Stimulated activated CD4-positive, alpha-beta T cell treated with anti-CD3 and anti-CD28 coated beads, TNF-alpha, amount 100 ng/mL, for 4 hours (primary cell): ENCODE measurements around the gene TMEM132D.
"Not testable (repeated sequence)": the region's sequence is repeated elsewhere in the genome, so short reads cannot be mapped to it uniquely, and the experiment has no call there.

ENCODE experiments used
- DNase-seq, 3 experiments: peaks; one replicate each; pipeline ENCODE4 v3.0.0-alpha.2; 2020; ENCODE audit warnings: low read depth in 3 of 3

Gene TMEM132D

GRCh38 chr12:129903956-129904829 lies at the start of gene TMEM132D:
Gene TMEM132D (minus strand): TSS chr12:129904025.
- DNase-seq: no peak

GRCh38 chr12:129949651-129950050 lies 45.8 kb upstream of the TMEM132D start:
- DNase-seq: no peak

GRCh38 chr12:129941618-129942017 lies 37.8 kb upstream of the TMEM132D start:
- DNase-seq: no peak

- no peak for DNase-seq
These were observed 34.3 kb upstream of the TMEM132D start for GRCh38 chr12:129938089-129938488.

GRCh38 chr12:129937426-129937825 lies 33.6 kb upstream of the TMEM132D start:
- DNase-seq: no peak

GRCh38 chr12:129928643-129929042 lies 24.8 kb upstream of the TMEM132D start:
- DNase-seq: no peak

- DNase-seq: no peak
These were observed 23.6 kb upstream of the TMEM132D start for GRCh38 chr12:129927316-129927900.

GRCh38 chr12:129911428-129912049 lies 7.7 kb upstream of the TMEM132D start:
- no peak for DNase-seq

GRCh38 chr12:129909051-129910020 lies 5.5 kb upstream of the TMEM132D start:
- DNase-seq: no peak

- no peak for DNase-seq
These were observed 506 bp downstream of the TMEM132D start for GRCh38 chr12:129903092-129903945.

- no peak for DNase-seq
These were observed 1.3 kb downstream of the TMEM132D start for GRCh38 chr12:129902371-129903091.

- DNase-seq: no peak
These were observed 2.6 kb downstream of the TMEM132D start for GRCh38 chr12:129901254-129901653.

GRCh38 chr12:129900306-129900705 lies 3.5 kb downstream of the TMEM132D start:
- no peak for DNase-seq

- DNase-seq: not testable (repeated sequence)
These were observed 4.8 kb downstream of the TMEM132D start for GRCh38 chr12:129899045-129899444.

- no peak for DNase-seq
These were observed 10.1 kb downstream of the TMEM132D start for GRCh38 chr12:129893691-129894090.

GRCh38 chr12:129887101-129887500 lies 16.7 kb downstream of the TMEM132D start:
- no peak for DNase-seq

- no peak for DNase-seq
These were observed 17.3 kb downstream of the TMEM132D start for GRCh38 chr12:129886541-129886940.

- DNase-seq: no peak
These were observed 18.5 kb downstream of the TMEM132D start for GRCh38 chr12:129885287-129885686.

- DNase-seq: no peak
These were observed 26.4 kb downstream of the TMEM132D start for GRCh38 chr12:129877411-129877810.

- DNase-seq: no peak
These were observed 30.0 kb downstream of the TMEM132D start for GRCh38 chr12:129873833-129874208.
